K562 (cell line): Measurements from ENCODE around the gene CRK. TPM values are rescaled to one million over a fixed set of nuclear protein-coding genes. Genes with fewer than 3 reads are reported as not detected.

Source experiments
- ATAC-seq: fragments of 200-7000 bp; cut with Tn5 transposase; 3 replicates; pipeline ENCODE4 v1.9.1; 2020; ENCODE audit warnings: moderate library complexity
- BruUV-seq: library from RNA; stranded (reverse); fragments of 400-500 nt; replicated peaks from 2 replicates; lab custom pipeline; 2021; lab: Mats Ljungman, UMichigan
- CTCF ChIA-PET: fragments of 300-600 bp; formaldehyde crosslinking; extraction: SDS; loops from one replicate; lab custom pipeline; 2021; ENCODE audit warnings: low intra/inter-chr PET ratio; lab: Yijun Ruan, JAX
- POLR2A ChIA-PET: fragments of 300-600, 350-650 bp; sonication (Branson Sonifier 250); formaldehyde crosslinking; extraction: SDS; loops from one replicate; lab custom pipeline; 2021; ENCODE audit warnings: antibody characterized with exemption, inconsistent platforms; lab: Yijun Ruan, JAX
- DNase-seq, 4 experiments: peaks; one replicate each; pipeline versions ENCODE4 v3.0.0 to v3.0.0-alpha.2; 2011 to 2018; ENCODE audit warnings: low spot score in 3 of 4, mixed read lengths in 3 of 4; ENCODE audit errors: extremely low read depth in 1 of 4
- FAIRE-seq: peaks from 2 replicates; lab custom pipeline; 2011; peaks lifted over from hg19 to GRCh38; lab: Jason Lieb, UNC
- H2AFZ ChIP-seq: 2 replicates; pipeline ENCODE4 v1.6.0; 2011; ENCODE audit warnings: low read depth, low read length, control low read depth, inconsistent platforms
- H3K27ac ChIP-seq: fragments of 200-600 bp; 3 replicates; pipeline ENCODE4 v1.8.0; 2011; ENCODE audit warnings: low read depth, mild to moderate bottlenecking, control low read depth, inconsistent platforms, low read length, moderate library complexity, mixed read lengths; ENCODE audit errors: extremely low read depth
- H3K27me3 ChIP-seq, 2 experiments: fragments of 300-600 bp in 1 of 2; 2 replicates in 1 of 2; 3 replicates in 1 of 2; pipeline versions ENCODE4 v1.6.0 to v1.8.0; 2011; ENCODE audit warnings: inconsistent platforms in 2 of 2, low read length in 2 of 2, mild to moderate bottlenecking in 1 of 2, mixed read lengths in 1 of 2, moderate library complexity in 1 of 2; ENCODE audit not compliant: control insufficient read depth in 2 of 2, insufficient read depth in 2 of 2
- H3K36me3 ChIP-seq: fragments of 300-600 bp; 3 replicates; pipeline ENCODE4 v1.8.0; 2011; ENCODE audit warnings: mild to moderate bottlenecking, low read length, inconsistent platforms; ENCODE audit not compliant: control insufficient read depth, insufficient read depth
- H3K4me1 ChIP-seq, 2 experiments: fragments of 200-600 bp in 1 of 2; replicated peaks in 1 of 2; 2 replicates in 1 of 2; 3 replicates in 1 of 2; pipeline versions ENCODE4 v1.5.1 to v1.8.0; 2011; ENCODE audit warnings: inconsistent platforms in 2 of 2, low read length in 2 of 2, mild to moderate bottlenecking in 1 of 2, mixed read lengths in 1 of 2, moderate library complexity in 1 of 2; ENCODE audit not compliant: control insufficient read depth in 2 of 2, insufficient read depth in 2 of 2
- H3K4me2 ChIP-seq: 2 replicates; pipeline ENCODE4 v1.6.1; 2011; ENCODE audit warnings: low read length, control low read depth, inconsistent platforms, mixed read lengths; ENCODE audit not compliant: insufficient read depth
- H3K4me3 ChIP-seq: fragments of 200-600 bp; sonication (generic), shearing (Covaris generic); 2 replicates; pipeline ENCODE4 v1.5.1; 2016; ENCODE audit warnings: control low read depth, inconsistent platforms
- H3K79me2 ChIP-seq: fragments of 200-600 bp; 3 replicates; pipeline ENCODE4 v1.8.0; 2011; ENCODE audit warnings: low read length, inconsistent platforms; ENCODE audit not compliant: control insufficient read depth, insufficient read depth
- H3K9ac ChIP-seq, 2 experiments: 2 replicates each; pipeline versions ENCODE4 v1.6.0 to v1.6.1; 2011; ENCODE audit warnings: low read depth in 2 of 2, low read length in 2 of 2, control low read depth in 1 of 2, inconsistent platforms in 1 of 2, mild to moderate bottlenecking in 1 of 2, mixed read lengths in 1 of 2; ENCODE audit not compliant: insufficient read depth in 1 of 2
- H3K9me1 ChIP-seq: one replicate; pipeline ENCODE4 v1.6.0; 2011; ENCODE audit warnings: inconsistent platforms, mild to moderate bottlenecking, low read length, moderate library complexity; ENCODE audit not compliant: control insufficient read depth, insufficient read depth
- H3K9me3 ChIP-seq: replicated peaks from 2 replicates; pipeline ENCODE4 v1.5.1; 2011; ENCODE audit warnings: low read depth, low read length, inconsistent platforms; ENCODE audit not compliant: control insufficient read depth, insufficient read depth
- H4K20me1 ChIP-seq: replicated peaks from 2 replicates; pipeline ENCODE4 v1.6.1; 2011; ENCODE audit warnings: low read length, inconsistent platforms, mixed read lengths; ENCODE audit not compliant: control insufficient read depth, insufficient read depth
- BRCA1 ChIP-seq, 2 experiments: fragments of 450-650 bp in 1 of 2; sonication (generic) in 1 of 2; formaldehyde crosslinking in 1 of 2; IDR thresholded peaks; 2 replicates each; pipeline versions ENCODE4 v1.5.0 to v1.6.1; 2017 to 2020; ENCODE audit warnings: mild to moderate bottlenecking in 1 of 2, missing genetic modification reagents in 1 of 2
- BRD9 ChIP-seq: fragments of 450-650 bp; IDR thresholded peaks from 2 replicates; pipeline ENCODE4 v1.6.1; 2018; ENCODE audit warnings: low read depth; ENCODE audit not compliant: partially characterized antibody
- CBX1 ChIP-seq: sonication (generic); IDR thresholded peaks from 2 replicates; pipeline ENCODE4 v1.6.1; 2016; ENCODE audit warnings: antibody characterized with exemption, low read depth, mild to moderate bottlenecking
- HDAC3 ChIP-seq: fragments of 450-650 bp; IDR thresholded peaks from 2 replicates; pipeline ENCODE4 v1.6.1; 2018; ENCODE audit warnings: borderline replicate concordance, mild to moderate bottlenecking, moderate library complexity; ENCODE audit not compliant: partially characterized antibody
- HMG20B ChIP-seq: fragments of 250-450 bp; sonication (Bioruptor Pico); IDR thresholded peaks from 2 replicates; pipeline ENCODE4 v1.5.0; 2021; ENCODE audit warnings: mild to moderate bottlenecking
- HOXB6 ChIP-seq: fragments of 250-450 bp; sonication (Bioruptor Pico); IDR thresholded peaks from 2 replicates; pipeline ENCODE4 v1.5.1; 2022; ENCODE audit warnings: mild to moderate bottlenecking, borderline replicate concordance
- KAT7 ChIP-seq: sonication (generic); formaldehyde crosslinking; IDR thresholded peaks from 2 replicates; pipeline ENCODE4 v1.8.0; 2022; ENCODE audit warnings: missing genetic modification reagents, mild to moderate bottlenecking, borderline replicate concordance
- MCM7 ChIP-seq, 2 experiments: fragments of 450-650 bp; IDR thresholded peaks; 2 replicates each; pipeline ENCODE4 v1.6.1; 2016 to 2018
- MXD1 ChIP-seq: fragments of 250-450 bp; sonication (Bioruptor Pico); IDR thresholded peaks from 2 replicates; pipeline ENCODE4 v1.8.0; 2021; ENCODE audit warnings: borderline replicate concordance, mild to moderate bottlenecking, moderate library complexity; ENCODE audit not compliant: poor library complexity, severe bottlenecking
- MXI1 ChIP-seq: IDR thresholded peaks from 2 replicates; pipeline ENCODE4 v1.6.1; 2011; ENCODE audit warnings: low read depth, mild to moderate bottlenecking, improper control_type of control experiment, low read length
- NEUROD1 ChIP-seq: fragments of 150-350 bp; IDR thresholded peaks from 2 replicates; pipeline ENCODE4 v1.6.1; 2014; ENCODE audit warnings: borderline replicate concordance, low read length, low read depth; ENCODE audit not compliant: partially characterized antibody
- RUNX1 ChIP-seq: sonication (generic); IDR thresholded peaks from 2 replicates; pipeline ENCODE4 v1.6.1; 2016; ENCODE audit warnings: antibody characterized with exemption, low read depth
- ZC3H4 ChIP-seq: sonication (generic); formaldehyde crosslinking; IDR thresholded peaks from 2 replicates; pipeline ENCODE4 v1.9.0; 2021; ENCODE audit warnings: missing genetic modification reagents, borderline replicate concordance
- WGBS: fragments of 100-300 bp; shearing (Covaris generic); methylation state at CpG from one replicate; pipeline ENCODE4 v1.1.6; 2016; ENCODE audit warnings: low coverage, mixed read lengths; ENCODE audit not compliant: insufficient coverage; ENCODE audit errors: missing lambda C conversion rate; 5-methylcytosine and 5-hydroxymethylcytosine counted together
- in situ Hi-C: fragments of 300-500 bp; cut with MboI; formaldehyde crosslinking; loops from 4 replicates; pipeline ENCODE4 v1.15.0; 2018; ENCODE audit warnings: inconsistent platforms, mixed read lengths
- intact Hi-C: fragments of 100-400 bp; cut with micrococcal nuclease; formaldehyde crosslinking; loops from 2 replicates; pipeline ENCODE4 v1.14.2; 2022
- polyA plus RNA-seq, 8 experiments: library from polyadenylated mRNA; depleted of rRNA in 4 of 8; stranded (reverse) in 5 of 8; unstranded in 3 of 8; fragments of >200 nt; fragmentation: Nextera tagmentation in 2 of 8; fragmentation: Illumina TruSeq in 1 of 8; extraction: Ambion mirVana in 2 of 8; extraction: Trizol in 1 of 8; gene quantifications; 2 replicates each; pipeline versions ENCODE4 v1.2.1 to v1.2.3, GENCODE V29; 2011 to 2014; ENCODE audit warnings: inconsistent platforms in 1 of 8, missing spikeins in 1 of 8
- total RNA-seq, 7 experiments: library from RNA; depleted of rRNA in 6 of 7; stranded (reverse); fragments of >200 nt in 6 of 7; fragmentation: Illumina TruSeq in 2 of 7; extraction: Trizol in 2 of 7; gene quantifications; 2 replicates each; pipeline versions ENCODE4 v1.2.1 to v1.2.3, GENCODE V29; 2011 to 2021; ENCODE audit warnings: low replicate concordance in 1 of 7

CRK gene
- total and polyA plus RNA-seq, 9 of the 15 experiments (the other 6 are each of a cell fraction or from before 2014, with no cell fraction given) = 13.1 to 40.2 (median 26.1) TPM

- intact Hi-C loops = no loop called here
- Histone ChIP-seq H3K4me2 (no peak overlapping the region), H3K4me1 (no peaks in the 10 kb centered on the region; a peak in 2 of 5 replicates), H2AFZ (no peak overlapping the region), H3K79me2 (no peaks in the 10 kb centered on the region)
- BruUV-seq = no TSS peak
- no peak for ATAC-seq
- TF ChIP-seq MXI1 (no peak), RUNX1 (no peak), HOXB6 (CRISPR knock-in tag) (no peak), HDAC3 (no peak), CBX1 (no peak), KAT7 (CRISPR knock-in tag) (no peak), MXD1 (CRISPR knock-in tag) (no peak), NEUROD1 (no peak), HMG20B (CRISPR knock-in tag) (no peak), MCM7 (IDR thresholded peaks at IDR 0.05) (no peak), ZC3H4 (CRISPR knock-in tag) (no peak), BRD9 (no peak), BRCA1 (IDR thresholded peaks at IDR 0.05) (no peak), BRCA1 (CRISPR knock-in tag; IDR thresholded peaks at IDR 0.05) (no peak)
- TF ChIP-seq, all 486 proteins: peak for 0
- Histone ChIP-seq H3K4me3 (no peak overlapping the region), H4K20me1 (no peaks in the 10 kb centered on the region), H3K9me3 (no peaks in the 10 kb centered on the region; the same call in 1 of the 2 replicates), H3K9ac (no peak overlapping the region), H3K27me3 (no peaks in the 10 kb centered on the region), H3K9me1 (no peaks in the 10 kb centered on the region), H3K27ac (no peak overlapping the region), H3K36me3 (no peaks in the 10 kb centered on the region)
- ChIA-PET POLR2A (interaction anchor here (0.9 to 1.1 kb wide), 2 partner anchors 38 to 47 kb away, joined by 3 read pairs; no protein-coding TSS in a partner anchor), CTCF (no interaction called here)
- DNase-seq = no peak
- WGBS = 81% methylated on average over 20 of the region's 27 CpGs
- no peak for FAIRE-seq
- in situ Hi-C loops = no loop called here
These were observed 43.6 kb downstream of the CRK start for GRCh38 chr17:1412185-1413110.
